MM.1S (cell line): ENCODE results near the gene ZNF254.

Source experiments
- DNase-seq: peaks from one replicate; pipeline ENCODE4 v3.0.0-alpha.2; 2015
- H2AFZ ChIP-seq: fragments of 300-600 bp; sonication (generic); 2 replicates; pipeline ENCODE4 v1.6.0; 2016; ENCODE audit warnings: antibody characterized with exemption, low read length
- H3F3A ChIP-seq: fragments of 300-600 bp; sonication (generic); 2 replicates; pipeline ENCODE4 v1.6.1; 2016; ENCODE audit warnings: mild to moderate bottlenecking, antibody characterized with exemption, low read length, moderate library complexity, mixed read lengths; ENCODE audit not compliant: insufficient read depth
- H3K27ac ChIP-seq: fragments of 300-600 bp; sonication (generic); 2 replicates; pipeline ENCODE4 v1.5.1; 2016; ENCODE audit warnings: mild to moderate bottlenecking, low read length
- H3K27me3 ChIP-seq: fragments of 300-600 bp; sonication (generic); replicated peaks from 2 replicates; pipeline ENCODE4 v1.6.0; 2016; ENCODE audit warnings: low read length; ENCODE audit not compliant: insufficient read depth
- H3K36me3 ChIP-seq: fragments of 300-600 bp; sonication (generic); replicated peaks from 2 replicates; pipeline ENCODE4 v1.6.1; 2016; ENCODE audit warnings: mild to moderate bottlenecking, low read length, mixed read lengths; ENCODE audit not compliant: insufficient read depth
- H3K4me1 ChIP-seq: fragments of 300-600 bp; sonication (generic); 2 replicates; pipeline ENCODE4 v1.6.1; 2016; ENCODE audit warnings: low read length, mixed read lengths
- H3K4me2 ChIP-seq: fragments of 300-600 bp; sonication (generic); 2 replicates; pipeline ENCODE4 v1.6.0; 2016; ENCODE audit warnings: low read depth, low read length
- H3K4me3 ChIP-seq: fragments of 300-600 bp; sonication (generic); 2 replicates; pipeline ENCODE4 v1.5.1; 2016; ENCODE audit warnings: low read length, mixed read lengths
- H3K79me2 ChIP-seq: fragments of 300-600 bp; sonication (generic); 2 replicates; pipeline ENCODE4 v1.6.1; 2016; ENCODE audit warnings: mixed run types, low read length, mixed read lengths
- H3K9ac ChIP-seq: fragments of 300-600 bp; sonication (generic); 2 replicates; pipeline ENCODE4 v1.6.1; 2016; ENCODE audit warnings: low read length, mixed read lengths
- H3K9me2 ChIP-seq: fragments of 300-600 bp; sonication (generic); replicated peaks from 2 replicates; pipeline ENCODE4 v1.6.1; 2016; ENCODE audit warnings: mild to moderate bottlenecking, low read length, mixed read lengths; ENCODE audit not compliant: insufficient read depth
- H3K9me3 ChIP-seq: fragments of 300-600 bp; sonication (generic); replicated peaks from 2 replicates; pipeline ENCODE4 v1.6.1; 2016; ENCODE audit warnings: mild to moderate bottlenecking, low read length, mixed read lengths; ENCODE audit not compliant: insufficient read depth
- H4K20me1 ChIP-seq: fragments of 300-600 bp; sonication (generic); 2 replicates; pipeline ENCODE4 v1.6.1; 2016; ENCODE audit warnings: mild to moderate bottlenecking, low read length, moderate library complexity, mixed read lengths; ENCODE audit not compliant: insufficient read depth
- CTCF ChIP-seq: fragments of 300-600 bp; sonication (generic); IDR thresholded peaks from 2 replicates; pipeline ENCODE4 v1.5.1; 2016; ENCODE audit warnings: antibody characterized with exemption, low read length, mixed read lengths
- EZH2 ChIP-seq: fragments of 300-600 bp; sonication (generic); optimal IDR thresholded peaks from 2 replicates; pipeline ENCODE3; 2017; ENCODE audit warnings: low read depth, mild to moderate bottlenecking, antibody characterized with exemption, low read length, mixed read lengths
- EZH2phosphoT487 ChIP-seq: fragments of 300-600 bp; sonication (generic); IDR thresholded peaks from 2 replicates; pipeline ENCODE4 v1.6.1; 2018; ENCODE audit warnings: antibody characterized with exemption, low read length

The ZNF254 gene

GRCh38 chr19:24141612-24142011 lies 54.6 kb downstream of the ZNF254 start:
- DNase-seq = no peak
- H2AFZ ChIP-seq = no peak overlapping the region
- no peaks in the 10 kb centered on the region for H3K79me2 ChIP-seq
- H3K4me2 ChIP-seq = no peak overlapping the region
- H3K4me1 ChIP-seq = no peaks in the 10 kb centered on the region
- H3F3A ChIP-seq = no peaks in the 10 kb centered on the region
- H4K20me1 ChIP-seq = no peaks in the 10 kb centered on the region
- no peaks in the 10 kb centered on the region for H3K9me2 ChIP-seq
- no peak overlapping the region for H3K27ac ChIP-seq
- no peak for TF ChIP-seq CTCF
- TF ChIP-seq EZH2phosphoT487 = no peak
- no peak for TF ChIP-seq EZH2
- H3K9ac ChIP-seq = no peak overlapping the region
- H3K4me3 ChIP-seq = no peak overlapping the region
- no peaks in the 10 kb centered on the region for H3K9me3 ChIP-seq
- H3K27me3 ChIP-seq = no peaks in the 10 kb centered on the region
- no peaks in the 10 kb centered on the region for H3K36me3 ChIP-seq

GRCh38 chr19:24142771-24143170 lies 55.8 kb downstream of the ZNF254 start:
- no peak overlapping the region for H3K4me3 ChIP-seq
- no peaks in the 10 kb centered on the region for H3K4me1 ChIP-seq
- no peaks in the 10 kb centered on the region for H4K20me1 ChIP-seq
- H3K9ac ChIP-seq = no peak overlapping the region
- H3K36me3 ChIP-seq = no peaks in the 10 kb centered on the region
- H3K27ac ChIP-seq = no peak overlapping the region
- H3K9me2 ChIP-seq = no peaks in the 10 kb centered on the region
- H3K4me2 ChIP-seq = no peak overlapping the region
- H3F3A ChIP-seq = no peaks in the 10 kb centered on the region
- no peak overlapping the region for H2AFZ ChIP-seq
- no peaks in the 10 kb centered on the region for H3K9me3 ChIP-seq
- TF ChIP-seq EZH2 (no peak), EZH2phosphoT487 (no peak), CTCF (no peak)
- no peak for DNase-seq
- H3K27me3 ChIP-seq = no peaks in the 10 kb centered on the region
- no peaks in the 10 kb centered on the region for H3K79me2 ChIP-seq

GRCh38 chr19:24159707-24160106 lies 72.7 kb downstream of the ZNF254 start:
- DNase-seq = no peak
- Histone ChIP-seq H2AFZ (no peak overlapping the region), H3K4me3 (no peak overlapping the region), H3K27ac (no peak overlapping the region), H3K9me2 (no peaks in the 10 kb centered on the region), H3K9ac (no peak overlapping the region), H3K9me3 (no peaks in the 10 kb centered on the region), H4K20me1 (no peaks in the 10 kb centered on the region), H3K4me2 (no peak overlapping the region), H3F3A (no peaks in the 10 kb centered on the region), H3K79me2 (no peaks in the 10 kb centered on the region), H3K36me3 (no peaks in the 10 kb centered on the region), H3K4me1 (no peaks in the 10 kb centered on the region), H3K27me3 (no peaks in the 10 kb centered on the region)
- TF ChIP-seq CTCF (no peak), EZH2phosphoT487 (no peak), EZH2 (no peak)
